GM23338 (cell line): ENCODE data around the gene KCNJ6. TPM values are rescaled to one million over a fixed set of nuclear protein-coding genes. Genes with fewer than 3 reads are reported as not detected.

Experiments
- ATAC-seq: fragments of 200-7000 bp; cut with Tn5 transposase; 3 replicates; pipeline ENCODE4 v1.9.1; 2020
- DNase-seq: peaks from one replicate; pipeline ENCODE4 v3.0.0-alpha.2; 2015; ENCODE audit warnings: low spot score
- H2AFZ ChIP-seq: fragments of 200-600 bp; sonication (generic); 2 replicates; pipeline ENCODE4 v1.8.0; 2016; ENCODE audit warnings: antibody characterized with exemption, mild to moderate bottlenecking, moderate library complexity
- H3F3A ChIP-seq: fragments of 200-600 bp; sonication (generic); replicated peaks from 2 replicates; pipeline ENCODE4 v1.8.0; 2017; ENCODE audit warnings: antibody characterized with exemption, mixed run types, low read depth
- H3K27ac ChIP-seq: fragments of 200-600 bp; sonication (generic); 2 replicates; pipeline ENCODE4 v1.6.1; 2016; ENCODE audit warnings: low read depth
- H3K27me3 ChIP-seq: fragments of 200-600 bp; sonication (generic); 2 replicates; pipeline ENCODE4 v1.8.0; 2016; ENCODE audit warnings: mild to moderate bottlenecking, mixed run types, moderate library complexity; ENCODE audit not compliant: insufficient read depth
- H3K36me3 ChIP-seq: fragments of 200-600 bp; sonication (generic); 2 replicates; pipeline ENCODE4 v1.8.0; 2016; ENCODE audit warnings: mild to moderate bottlenecking; ENCODE audit not compliant: insufficient read depth
- H3K4me1 ChIP-seq: fragments of 200-600 bp; sonication (generic); 2 replicates; pipeline ENCODE4 v1.8.0; 2016; ENCODE audit warnings: mild to moderate bottlenecking, moderate library complexity; ENCODE audit not compliant: insufficient read depth
- H3K4me2 ChIP-seq: fragments of 200-600 bp; sonication (generic); 2 replicates; pipeline ENCODE4 v1.7.1; 2017; ENCODE audit warnings: mixed run types
- H3K4me3 ChIP-seq: fragments of 200-600 bp; sonication (generic); 2 replicates; pipeline ENCODE4 v1.6.1; 2016; ENCODE audit warnings: mixed run types
- H3K79me2 ChIP-seq: fragments of 200-600 bp; sonication (generic); replicated peaks from 2 replicates; pipeline ENCODE4 v1.8.0; 2017; ENCODE audit warnings: mild to moderate bottlenecking; ENCODE audit not compliant: insufficient read depth
- H3K9me2 ChIP-seq: fragments of 200-600 bp; sonication (generic); 2 replicates; pipeline ENCODE4 v1.8.0; 2017; ENCODE audit not compliant: insufficient read depth
- H4K20me1 ChIP-seq: fragments of 200-600 bp; sonication (generic); replicated peaks from 2 replicates; pipeline ENCODE4 v1.8.0; 2017; ENCODE audit warnings: mild to moderate bottlenecking; ENCODE audit not compliant: insufficient read depth
- H3K27ac Mint-ChIP-seq: 2 replicates; pipeline ENCODE4 v1.8.0; 2020; ENCODE audit warnings: inconsistent platforms, mild to moderate bottlenecking, moderate library complexity, mixed read lengths
- H3K27me3 Mint-ChIP-seq: 3 replicates; pipeline ENCODE4 v1.8.0; 2022; ENCODE audit warnings: low read depth, mild to moderate bottlenecking, moderate library complexity, mixed read lengths, inconsistent platforms; ENCODE audit not compliant: insufficient read depth, poor library complexity
- H3K36me3 Mint-ChIP-seq: 3 replicates; pipeline ENCODE4 v1.8.0; 2021; ENCODE audit warnings: low read depth, mild to moderate bottlenecking, inconsistent platforms, moderate library complexity, mixed read lengths
- H3K4me1 Mint-ChIP-seq: 3 replicates; pipeline ENCODE4 v1.8.0; 2020; ENCODE audit warnings: mild to moderate bottlenecking, inconsistent platforms, mixed read lengths
- H3K4me3 Mint-ChIP-seq: 3 replicates; pipeline ENCODE4 v1.8.0; 2021; ENCODE audit warnings: moderate library complexity, mild to moderate bottlenecking, inconsistent platforms, mixed read lengths
- H3K9me3 Mint-ChIP-seq: 3 replicates; pipeline ENCODE4 v1.8.0; 2020; ENCODE audit warnings: moderate library complexity, mild to moderate bottlenecking, inconsistent platforms, mixed read lengths
- CREB1 ChIP-seq: fragments of 250-450 bp; sonication (Bioruptor Pico); IDR thresholded peaks from 2 replicates; pipeline ENCODE4 v1.5.0; 2020; ENCODE audit warnings: low read depth, mild to moderate bottlenecking, moderate library complexity
- EZH2 ChIP-seq: fragments of 200-600 bp; sonication (generic); IDR thresholded peaks from one replicate; pipeline ENCODE4 v1.8.0; 2017; ENCODE audit warnings: antibody characterized with exemption, mild to moderate bottlenecking, low read depth; ENCODE audit not compliant: unreplicated experiment
- EZH2phosphoT487 ChIP-seq: fragments of 200-600 bp; sonication (generic); IDR thresholded peaks from one replicate; pipeline ENCODE4 v1.8.1; 2018; ENCODE audit warnings: antibody characterized with exemption; ENCODE audit not compliant: unreplicated experiment
- JUNB ChIP-seq: IDR thresholded peaks from one replicate; pipeline ENCODE4 v1.6.1; 2016; ENCODE audit warnings: antibody characterized with exemption; ENCODE audit not compliant: unreplicated experiment
- POLR2AphosphoS5 ChIP-seq: IDR thresholded peaks from 2 replicates; pipeline ENCODE4 v1.6.1; 2016; ENCODE audit warnings: antibody characterized with exemption, low read depth
- REST ChIP-seq: IDR thresholded peaks from one replicate; pipeline ENCODE4 v1.6.1; 2018; ENCODE audit warnings: antibody characterized with exemption; ENCODE audit not compliant: unreplicated experiment
- STAT1 ChIP-seq: IDR thresholded peaks from one replicate; pipeline ENCODE4 v1.6.1; 2016; ENCODE audit warnings: antibody characterized with exemption; ENCODE audit not compliant: unreplicated experiment
- ZNF114 ChIP-seq: fragments of 250-450 bp; sonication (Bioruptor Pico); IDR thresholded peaks from 2 replicates; pipeline ENCODE4 v1.5.0; 2020; ENCODE audit warnings: mild to moderate bottlenecking, moderate library complexity
- ZNF331 ChIP-seq: fragments of 250-450 bp; sonication (Bioruptor Pico); IDR thresholded peaks from 2 replicates; pipeline ENCODE4 v1.5.0; 2020; ENCODE audit warnings: low read depth, mild to moderate bottlenecking, moderate library complexity
- ZNF462 ChIP-seq: fragments of 250-450 bp; sonication (Bioruptor Pico); IDR thresholded peaks from 2 replicates; pipeline ENCODE4 v1.5.0; 2020; ENCODE audit warnings: mild to moderate bottlenecking, moderate library complexity
- polyA plus RNA-seq: library from polyadenylated mRNA; unstranded; fragments of >200 nt; fragmentation: Nextera tagmentation; extraction: Ambion mirVana; gene quantifications from 2 replicates; pipeline ENCODE4 v1.2.1, GENCODE V29; 2016
- total RNA-seq: library from RNA; depleted of rRNA; stranded (reverse); fragments of >200 nt; shearing (Covaris generic); gene quantifications from 2 replicates; pipeline ENCODE4 v1.2.3, GENCODE V29; 2014

The KCNJ6 gene
- total and polyA plus RNA-seq, 2 experiments from 2014 or later, result 0.48 to 0.52 TPM

GRCh38 chr21:37944496-37944895 lies 28.2 kb upstream of the KCNJ6 start:
- Mint-ChIP-seq H3K4me3 (no peak overlapping the region), H3K9me3 (peaks cover 3% of the 10 kb centered on the region; the same call in 1 of the 3 replicates), H3K36me3 (no peaks in the 10 kb centered on the region), H3K4me1 (no peaks in the 10 kb centered on the region), H3K27ac (no peak overlapping the region), H3K27me3 (no peaks in the 10 kb centered on the region)
- Histone ChIP-seq H3K9me2 (no peaks in the 10 kb centered on the region), H3K27me3 (no peaks in the 10 kb centered on the region), H3K4me3 (no peak overlapping the region), H4K20me1 (no peaks in the 10 kb centered on the region), H3K4me1 (no peaks in the 10 kb centered on the region), H3K4me2 (no peak overlapping the region), H2AFZ (no peak overlapping the region), H3K79me2 (no peaks in the 10 kb centered on the region), H3F3A (no peaks in the 10 kb centered on the region), H3K27ac (no peak overlapping the region), H3K36me3 (no peaks in the 10 kb centered on the region)
- no peak for DNase-seq
- TF ChIP-seq POLR2AphosphoS5 (no peak), STAT1 (no peak), EZH2phosphoT487 (no peak), ZNF462 (CRISPR knock-in tag) (no peak), ZNF114 (no peak), JUNB (no peak), EZH2 (no peak), ZNF331 (CRISPR knock-in tag) (no peak), REST (no peak), CREB1 (CRISPR knock-in tag) (no peak)
- no peak for ATAC-seq
